NB4 (cell line): Measurements from ENCODE around the gene DHX38.
"Not testable (repeated sequence)": the region's sequence is repeated elsewhere in the genome, so short reads cannot be mapped to it uniquely, and the experiment has no call there.

Experiments used
- DNase-seq: peaks from one replicate; pipeline ENCODE4 v3.0.0; 2010; ENCODE audit warnings: low read depth
- H3K4me3 ChIP-seq: one replicate; pipeline ENCODE4 v1.5.1; 2011; ENCODE audit warnings: mild to moderate bottlenecking, low read depth, low read length, moderate library complexity
- CTCF ChIP-seq: IDR thresholded peaks from one replicate; pipeline ENCODE4 v1.5.1; 2012; ENCODE audit warnings: low read depth, low read length
- MAX ChIP-seq: IDR thresholded peaks from 2 replicates; pipeline ENCODE4 v1.6.1; 2011; ENCODE audit warnings: low read depth, low read length
- MYC ChIP-seq: IDR thresholded peaks from 2 replicates; pipeline ENCODE4 v1.6.1; 2011; ENCODE audit warnings: low read depth, low read length
- POLR2A ChIP-seq: IDR thresholded peaks from 2 replicates; pipeline ENCODE4 v1.6.1; 2011; ENCODE audit warnings: mild to moderate bottlenecking; ENCODE audit not compliant: insufficient read length; ENCODE audit errors: extremely low read depth

The DHX38 gene

DNA sequence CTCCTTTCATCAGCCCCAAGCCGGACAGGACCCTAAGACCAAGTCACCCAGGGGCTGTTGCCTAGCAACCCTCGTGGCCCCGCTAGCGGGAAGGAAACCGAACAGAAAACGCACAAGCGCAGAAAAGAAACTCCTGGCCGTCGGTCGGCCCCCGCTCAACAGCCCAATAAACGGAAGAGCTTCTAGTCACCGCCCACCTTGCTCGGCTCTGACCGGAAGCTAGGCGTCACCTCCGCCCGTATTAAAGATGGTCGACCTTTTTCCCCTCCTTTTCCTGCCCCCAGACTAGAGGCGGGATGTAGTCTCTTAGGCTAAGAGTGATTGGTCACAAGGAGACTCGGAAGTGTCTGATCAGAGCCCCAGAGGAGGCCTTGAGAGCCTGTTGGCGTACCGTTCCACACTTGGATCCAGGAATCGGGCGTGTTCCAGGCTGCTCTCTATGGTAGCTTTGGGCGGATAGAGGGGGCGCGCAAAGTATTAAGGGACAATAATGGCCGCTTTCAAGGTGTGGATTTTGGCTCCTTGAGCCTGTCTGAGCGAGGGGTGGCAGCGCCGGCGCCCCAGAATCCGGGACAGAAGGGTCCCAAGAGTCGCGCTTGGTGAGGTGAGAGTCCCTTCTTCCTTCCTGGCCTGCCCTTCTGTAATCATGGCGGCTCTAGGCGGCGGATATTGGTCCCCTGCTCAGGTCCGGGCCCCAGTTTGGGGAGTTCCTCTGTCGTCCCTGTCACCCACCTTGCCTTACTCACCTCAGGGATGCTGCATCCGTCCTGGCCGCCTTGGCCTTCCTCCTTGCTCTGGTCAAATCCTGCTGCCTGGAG lies at the start of gene DHX38, which contains the start of gene TXNL4B:
TSS of gene DHX38 (plus strand) at position 400 of the 818 bp plus-strand sequence. CDS start 2,311 bp downstream, outside the sequence.
TSS of gene TXNL4B (minus strand) at position 173 of the 818 bp plus-strand sequence. CDS start 2,871 bp downstream, outside the sequence.
- peak; percentile 42 for TF ChIP-seq MAX
- no peak for TF ChIP-seq POLR2A
- peak within 1 kb of the TSS; percentile 96 for H3K4me3 ChIP-seq
- peak; percentile 100 for DNase-seq

- no peak for DNase-seq
- TF ChIP-seq MYC = no peak
- TF ChIP-seq CTCF = no peak
- no peak for TF ChIP-seq POLR2A
- no peak for TF ChIP-seq MAX
- H3K4me3 ChIP-seq = no peak overlapping the region
These were observed 49.4 kb upstream of the DHX38 start for GRCh38 chr16:72044296-72044695.

DNA sequence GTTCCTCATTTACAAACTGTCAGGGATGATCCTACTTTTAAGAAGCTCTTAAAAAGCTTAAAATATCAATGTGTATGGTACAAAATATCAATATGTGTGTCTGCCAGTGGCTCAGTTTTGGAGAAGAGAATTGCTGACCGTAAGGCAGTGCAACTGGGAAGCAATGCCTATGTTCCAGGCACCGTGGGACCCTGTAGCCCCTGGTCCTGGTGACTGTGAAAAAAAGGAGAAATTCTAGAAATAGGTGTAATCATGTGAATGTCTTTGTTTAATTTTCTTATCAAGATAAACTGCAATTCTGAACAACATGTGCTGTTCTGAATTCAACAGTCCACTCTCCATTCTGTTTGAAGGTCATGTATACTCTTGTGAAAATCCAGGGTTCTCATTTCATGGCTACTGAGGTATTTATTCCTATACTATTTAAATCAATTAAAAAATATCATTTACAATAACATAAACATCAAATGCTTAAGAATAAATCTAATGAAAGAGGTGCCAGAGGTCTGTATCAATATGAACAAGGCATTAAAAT lies 48.8 kb upstream of the DHX38 start:
- TF ChIP-seq CTCF (no peak), POLR2A (no peak), MAX (no peak), MYC (no peak)
- H3K4me3 ChIP-seq = no peak overlapping the region
- DNase-seq = no peak

- TF ChIP-seq POLR2A (no peak), CTCF (no peak), MYC (no peak)
- no peak for DNase-seq
- H3K4me3 ChIP-seq = no peak overlapping the region
These were observed 44.5 kb upstream of the DHX38 start for GRCh38 chr16:72049110-72049509.

- DNase-seq = peak; percentile 71
- no peak overlapping the region for H3K4me3 ChIP-seq
- TF ChIP-seq POLR2A (no peak), CTCF (no peak), MAX (no peak), MYC (no peak)
These were observed 42.7 kb upstream of the DHX38 start for GRCh38 chr16:72050769-72051464.

DNA sequence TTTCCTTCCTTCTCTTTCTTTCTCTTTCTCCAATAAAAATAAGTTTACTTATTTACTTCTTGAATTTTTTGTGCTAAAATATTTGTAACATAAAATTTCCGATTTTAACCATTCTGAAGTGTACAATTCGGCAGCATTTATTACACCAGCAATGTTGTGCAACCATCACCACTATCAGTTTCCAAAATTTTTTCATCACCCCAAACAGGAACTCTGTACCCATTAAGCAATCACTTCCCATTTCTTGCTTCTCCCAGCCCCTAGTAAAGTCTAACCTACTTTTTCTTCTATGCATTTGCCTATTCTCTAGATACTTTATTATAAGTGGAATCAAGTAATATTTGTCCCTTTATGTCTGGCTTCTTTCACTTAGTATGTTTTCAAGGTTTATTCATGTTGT lies 41.8 kb upstream of the DHX38 start:
- H3K4me3 ChIP-seq = peak overlapping the region; percentile 40
- no peak for TF ChIP-seq CTCF
- TF ChIP-seq MAX = no peak
- TF ChIP-seq POLR2A = no peak
- no peak for TF ChIP-seq MYC
- DNase-seq = peak; percentile 82

DNA sequence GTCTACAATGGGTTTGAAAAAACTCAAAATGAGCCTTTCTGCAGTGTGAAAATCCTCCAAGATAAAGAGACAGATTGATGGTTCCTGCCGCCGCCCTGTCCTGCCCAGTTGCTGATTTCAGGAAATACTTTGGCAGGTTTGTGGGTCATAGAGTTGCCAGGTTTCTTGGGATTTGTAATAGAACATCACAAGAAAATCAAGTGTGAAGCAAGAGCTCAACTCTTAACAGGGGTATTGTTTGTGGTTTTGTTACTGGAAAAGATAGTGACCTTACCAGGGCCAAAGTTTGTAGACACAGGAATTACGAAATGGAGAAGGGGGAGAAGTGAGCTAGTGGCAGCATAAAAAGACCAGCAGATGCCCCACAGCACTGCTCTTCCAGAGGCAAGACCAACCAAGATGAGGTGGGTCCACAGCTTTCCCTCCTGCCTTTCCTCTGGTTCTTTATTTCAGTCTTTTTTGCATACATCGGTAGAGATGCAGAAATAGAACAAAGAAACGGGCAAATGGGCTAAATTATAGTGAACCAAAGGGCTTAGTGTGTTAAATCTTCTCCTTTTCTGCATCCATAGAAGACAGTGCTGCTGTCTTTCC lies 39.3 kb upstream of the DHX38 start, which contains the start of gene HP:
TSS of gene HP (plus strand) at position 252 of the 594 bp plus-strand sequence. CDS start at position 400, 148 bp downstream.
- DNase-seq = peak; percentile 86
- not testable (repeated sequence) for H3K4me3 ChIP-seq
